Adrenal gland (tissue), 19 donors: Measurements from ENCODE around the gene NNMT. TPM values are rescaled to one million over a fixed set of nuclear protein-coding genes. Genes with fewer than 3 reads are reported as not detected.
A peak's percentile ranks its signal among the peaks of the same experiment; 100 is the strongest.

Experiments used
- DNase-seq, 7 donors: peaks; one replicate each; pipeline ENCODE4 v3.0.0-alpha.2; 2019 to 2020
- H3K27ac ChIP-seq, 5 donors: fragments of 200-600 bp; sonication (generic) in 4 of 5; 1 replicate in 3 of 5; 2 replicates in 2 of 5; pipeline versions ENCODE4 v1.5.1 to v1.8.0; 2016 to 2020; ENCODE audit warnings: mild to moderate bottlenecking in 1 of 5
- H3K27me3 ChIP-seq: fragments of 200-600 bp; 2 replicates; pipeline ENCODE4 v1.8.0; 2021
- H3K36me3 ChIP-seq, 2 donors: fragments of 200-600 bp; replicated peaks in 1 of 2; 1 replicate in 1 of 2; 2 replicates in 1 of 2; pipeline versions ENCODE4 v1.5.1 to v1.8.0; 2018 to 2022
- H3K4me1 ChIP-seq, 2 donors: fragments of 200-600 bp; replicated peaks in 1 of 2; 1 replicate in 1 of 2; 2 replicates in 1 of 2; pipeline versions ENCODE4 v1.5.1 to v1.8.0; 2018 to 2021
- H3K4me3 ChIP-seq, 4 donors: fragments of 200-600 bp; sonication (generic) in 3 of 4; one replicate each; pipeline ENCODE4 v1.5.1; 2016 to 2018
- H3K9me3 ChIP-seq, 3 donors: fragments of 200-600 bp; sonication (generic) in 1 of 3; replicated peaks in 1 of 3; 1 replicate in 2 of 3; 2 replicates in 1 of 3; pipeline versions ENCODE4 v1.5.1 to v1.8.0; 2016 to 2021
- CTCF ChIP-seq, 6 experiments: fragments of 450-650 bp in 4 of 6; fragments of 200-600 bp in 2 of 6; sonication (generic) in 1 of 6; IDR thresholded peaks; 1 replicate in 5 of 6; 2 replicates in 1 of 6; pipeline versions ENCODE4 v1.5.1 to v1.8.0; 2016 to 2021; ENCODE audit warnings: antibody characterized with exemption in 6 of 6, mild to moderate bottlenecking in 2 of 6, moderate library complexity in 1 of 6
- POLR2A ChIP-seq, 2 donors: fragments of 450-650 bp; IDR thresholded peaks; one replicate each; pipeline ENCODE4 v1.6.1; 2017; ENCODE audit warnings: antibody characterized with exemption in 2 of 2, mild to moderate bottlenecking in 2 of 2, moderate library complexity in 1 of 2
- WGBS, 4 donors: extraction: QIAGEN DNeasy Blood & Tissue Kit in 2 of 4; methylation state at CpG; one replicate each; pipeline versions ENCODE4 v1.1.5 to v1.1.7; 2013 to 2017; 5-methylcytosine and 5-hydroxymethylcytosine counted together
- intact Hi-C, 2 donors: fragments of 100-400 bp; cut with DNase I; formaldehyde crosslinking; loops; one replicate each; pipeline versions ENCODE4 v1.14.1 to v1.15.0; 2022 to 2023
- long read RNA-seq, 10 donors: library from polyadenylated mRNA in 3 of 10; unstranded in 2 of 10; stranded (forward) in 1 of 10; transcript quantifications; one replicate each; pipeline ENCODE4 v2.0.0 and lab custom pipeline, GENCODE V29; 2021 to 2026
- polyA plus RNA-seq, 3 donors: library from polyadenylated mRNA; stranded (reverse); fragments of 200-250 nt in 2 of 3; fragments of 350-450 nt in 1 of 3; fragmentation: Illumina TruSeq in 1 of 3; extraction: RNeasy Lipid Tissue Mini Kit (QIAGEN cat#74804) in 1 of 3; gene quantifications; one replicate each; pipeline ENCODE4 v1.2.3, GENCODE V29; 2013 to 2014
- total RNA-seq, 9 donors: library from RNA; depleted of rRNA in 4 of 9; stranded (reverse); fragments of >200 nt in 4 of 9; fragments of 120-200 nt in 1 of 9; fragmentation: NEBNext Ultra II Directional in 1 of 9; extraction: Animal tissue kit (Norgen Biotek cat#: 25700) in 1 of 9; gene quantifications; one replicate each; pipeline versions ENCODE4 v1.1.0 to v1.2.4, GENCODE V29; 2013 to 2023
- donor health status: healthy with polysubstance abuse.
- donor health status: Bipolar disorder and iron deficiency.
- donor health status: DM: yes; HTN: yes; CAD: no.
- donor health status: DM: no; HTN: no; CAD: no.
- donor health status: DM: no; HTN: no; CAD: no.
- donor health status: DM: yes; HTN: yes; CAD: no.

Gene NNMT
- total RNA-seq (100 to 1,000 TPM in 2 of 9 donors, 10 to 100 TPM in 6, under 1 TPM in 1; 0.94 to 162 (median 76.6) TPM), polyA plus RNA-seq (100 to 1,000 TPM in 2 of 3 donors, 10 to 100 TPM in 1; 30.6 to 354 (median 128) TPM)
- long read RNA-seq, donor 1, partial matches to known transcripts, result 0 of 1 reads
- long read RNA-seq, donor 1, other reads (novel, unspliced or antisense), result 0 of 1 reads
- long read RNA-seq, donor 2, result 0 reads
- long read RNA-seq, donor 3, result 0 reads
- long read RNA-seq, donor 4, transcript NNMT-201 (3 exons, 1,610 nt), result major isoform, 30 of 37 reads
- long read RNA-seq, donor 4, partial matches to known transcripts, result 3 of 37 reads
- long read RNA-seq, donor 4, other reads (novel, unspliced or antisense), result 4 of 37 reads
- long read RNA-seq, donor 5, transcript NNMT-201 (3 exons, 1,610 nt), result major isoform, 38 of 44 reads
- long read RNA-seq, donor 5, partial matches to known transcripts, result 1 of 44 reads
- long read RNA-seq, donor 5, other reads (novel, unspliced or antisense), result 5 of 44 reads
- long read RNA-seq, donor 6, transcript NNMT-201 (3 exons, 1,610 nt), result major isoform, 29 of 34 reads
- long read RNA-seq, donor 6, partial matches to known transcripts, result 0 of 34 reads
- long read RNA-seq, donor 6, other reads (novel, unspliced or antisense), result 4 of 34 reads
- long read RNA-seq, donor 7, result 0 reads
- long read RNA-seq, donor 8, result 0 reads
- long read RNA-seq, donor 9, result 0 reads
- long read RNA-seq, donor 10, result 0 reads

- intact Hi-C loops, result no loop called here
- Histone ChIP-seq H3K27me3 (no peaks in the 10 kb centered on the region), H3K27ac (peak within 1 kb of the TSS; percentile 51 to 86 (median 79)), H3K36me3 (no peaks in the 10 kb centered on the region), H3K9me3 (no peaks in the 10 kb centered on the region), H3K4me1 (peaks cover 0 to 12% of the 10 kb centered on the region in 2 donors), H3K4me3 (peak within 1 kb of the TSS in 1 of 4 donors; percentile 35)
- TF ChIP-seq CTCF (IDR thresholded peaks at IDR 0.05), result no peak
- TF ChIP-seq POLR2A (IDR thresholded peaks at IDR 0.05), result peak in 1 of 2 donors; percentile 30
- WGBS, 4 donors, result 49 to 58% (median 51%) methylated on average over 11 of the region's 11 CpGs
- peak in 6 of 7 donors; percentile 42 to 72 (median 55) for DNase-seq
Measured at GRCh38 chr11:114295676-114296604, at the start of gene NNMT. Gene NNMT, plus strand, starts transcription at chr11:114296399. Its CDS starts 158 bp downstream, at chr11:114296557.

GRCh38 chr11:114247070-114247789 is 49.0 kb upstream of the NNMT start:
- no peaks in the 10 kb centered on the region for H3K27me3 ChIP-seq
- TF ChIP-seq CTCF (IDR thresholded peaks at IDR 0.05), result no peak
- TF ChIP-seq POLR2A (IDR thresholded peaks at IDR 0.05), result no peak
- no peaks in the 10 kb centered on the region for H3K9me3 ChIP-seq
- peaks cover 0 to 10% of the 10 kb centered on the region in 2 donors for H3K4me1 ChIP-seq
- WGBS, 4 donors, result 90 to 97% (median 95%) methylated on average over 11 of the region's 11 CpGs
- no peak overlapping the region for H3K4me3 ChIP-seq
- H3K36me3 ChIP-seq, result peaks cover 0 to 77% of the 10 kb centered on the region in 2 donors
- H3K27ac ChIP-seq, result no peak overlapping the region
- DNase-seq, result no peak
- intact Hi-C loops, result no loop called here

GRCh38 chr11:114250180-114250579 is 46.0 kb upstream of the NNMT start:
- Histone ChIP-seq H3K36me3 (peaks cover 0 to 67% of the 10 kb centered on the region in 2 donors), H3K4me3 (no peak overlapping the region), H3K4me1 (peaks cover 0 to 10% of the 10 kb centered on the region in 2 donors), H3K9me3 (no peaks in the 10 kb centered on the region), H3K27ac (no peak overlapping the region), H3K27me3 (no peaks in the 10 kb centered on the region)
- intact Hi-C loops, result no loop called here
- TF ChIP-seq POLR2A (IDR thresholded peaks at IDR 0.05) (no peak), CTCF (IDR thresholded peaks at IDR 0.05) (no peak)
- WGBS, 4 donors, result 93 to 98% (median 94%) methylated on average over 17 of the region's 17 CpGs
- no peak for DNase-seq
